GM19328 (cell line): ENCODE data around the gene ACOT6.
"Not testable (repeated sequence)": the region's sequence is repeated elsewhere in the genome, so short reads cannot be mapped to it uniquely, and the experiment has no call there.

ENCODE experiments used
- ATAC-seq: cut with Tn5 transposase; IDR thresholded peaks from one replicate; pipeline ENCODE4 v1.9.1; 2021; ENCODE audit warnings: mild to moderate bottlenecking, moderate library complexity; ENCODE audit not compliant: unreplicated experiment

The ACOT6 gene

GRCh38 chr14:73612339-73613045, at the start of gene ACOT6:
Gene ACOT6 (plus strand): TSS chr14:73612517. CDS start chr14:73612572, 55 bp downstream.
- peak; percentile 77 for ATAC-seq

GRCh38 chr14:73562696-73563095, 49.6 kb upstream of the ACOT6 start:
- ATAC-seq: not testable (repeated sequence)

GRCh38 chr14:73566431-73566830, 45.9 kb upstream of the ACOT6 start:
- not testable (repeated sequence) for ATAC-seq

- not testable (repeated sequence) for ATAC-seq
These were observed 45.4 kb upstream of the ACOT6 start for GRCh38 chr14:73566935-73567334.

- no peak for ATAC-seq
These were observed 45.0 kb upstream of the ACOT6 start for GRCh38 chr14:73567358-73567757.

- no peak for ATAC-seq
These were observed 44.1 kb upstream of the ACOT6 start for GRCh38 chr14:73567951-73568885.

- ATAC-seq: not testable (repeated sequence)
These were observed 43.5 kb upstream of the ACOT6 start for GRCh38 chr14:73568886-73569184.

GRCh38 chr14:73569185-73569958, 42.9 kb upstream of the ACOT6 start, which contains the start of gene ACOT2:
Gene ACOT2 (plus strand): TSS chr14:73569213. CDS start chr14:73569241, 28 bp downstream.
- ATAC-seq: peak; percentile 45

GRCh38 chr14:73570913-73571312, 41.4 kb upstream of the ACOT6 start:
- not testable (repeated sequence) for ATAC-seq

GRCh38 chr14:73573034-73573433, 39.3 kb upstream of the ACOT6 start:
- ATAC-seq: not testable (repeated sequence)

- ATAC-seq: not testable (repeated sequence)
These were observed 38.6 kb upstream of the ACOT6 start for GRCh38 chr14:73573740-73574139.

- ATAC-seq: not testable (repeated sequence)
These were observed 38.1 kb upstream of the ACOT6 start for GRCh38 chr14:73574251-73574650.

GRCh38 chr14:73576391-73576790, 35.9 kb upstream of the ACOT6 start:
- ATAC-seq: no peak

GRCh38 chr14:73577214-73577613, 35.1 kb upstream of the ACOT6 start:
- ATAC-seq: not testable (repeated sequence)

GRCh38 chr14:73582102-73582979, 30.0 kb upstream of the ACOT6 start:
- not testable (repeated sequence) for ATAC-seq

- no peak for ATAC-seq
These were observed 23.6 kb upstream of the ACOT6 start for GRCh38 chr14:73588695-73589094.

GRCh38 chr14:73589116-73589515, 23.2 kb upstream of the ACOT6 start:
- ATAC-seq: no peak

GRCh38 chr14:73590673-73591004, 21.7 kb upstream of the ACOT6 start:
- ATAC-seq: not testable (repeated sequence)

- ATAC-seq: no peak
These were observed 20.4 kb upstream of the ACOT6 start, which contains the start of gene ACOT4 for GRCh38 chr14:73591690-73592449. Gene ACOT4 (plus strand): TSS chr14:73591873. CDS start chr14:73591960, 87 bp downstream.
